ENCODE data around the gene GRIA3.

GRCh38 chrX:123223859-123224258 lies 39.8 kb downstream of the GRIA3 start:
- TF ChIP-seq CTCF (IDR thresholded peaks at IDR 0.05; ENCODE audit: poor library complexity) (no peak), EZH2 (IDR thresholded peaks at IDR 0.05; ENCODE audit: borderline replicate concordance) (no peak)
